ENCODE measurements around the gene VOPP1.

Gene VOPP1

GRCh38 chr7:55502124-55502857, 70.0 kb downstream of the VOPP1 start:
- H3K27ac ChIP-seq = no peak overlapping the region
- H3K27me3 ChIP-seq (ENCODE audit: insufficient read depth, low read depth, severe bottlenecking) = no peaks in the 10 kb centered on the region
- no peak for DNase-seq
- H3K36me3 ChIP-seq = no peaks in the 10 kb centered on the region; the same call in 1 of the 2 replicates
- no peak for TF ChIP-seq CTCF (IDR thresholded peaks at IDR 0.05; ENCODE audit: low read depth, low read length)
- no peak overlapping the region for H3K4me3 ChIP-seq (ENCODE audit: low read depth, low read length)
- no peaks in the 10 kb centered on the region for H3K9me3 ChIP-seq (ENCODE audit: severe bottlenecking)

GRCh38 chr7:55501611-55502010, 70.7 kb downstream of the VOPP1 start:
- Histone ChIP-seq H3K9me3 (ENCODE audit: severe bottlenecking) (no peaks in the 10 kb centered on the region), H3K27ac (no peak overlapping the region), H3K4me3 (ENCODE audit: low read depth, low read length) (no peak overlapping the region), H3K27me3 (ENCODE audit: insufficient read depth, low read depth, severe bottlenecking) (no peaks in the 10 kb centered on the region), H3K36me3 (peaks cover 2% of the 10 kb centered on the region; the same call in 1 of the 2 replicates)
- TF ChIP-seq CTCF (IDR thresholded peaks at IDR 0.05; ENCODE audit: low read depth, low read length) = no peak
- DNase-seq = no peak

- no peaks in the 10 kb centered on the region for H3K9me3 ChIP-seq (ENCODE audit: severe bottlenecking)
- H3K36me3 ChIP-seq = peaks cover 5% of the 10 kb centered on the region; the same call in 1 of the 2 replicates
- TF ChIP-seq CTCF (IDR thresholded peaks at IDR 0.05; ENCODE audit: low read depth, low read length) = no peak
- H3K27me3 ChIP-seq (ENCODE audit: insufficient read depth, low read depth, severe bottlenecking) = no peaks in the 10 kb centered on the region
- DNase-seq = no peak
- no peak overlapping the region for H3K4me3 ChIP-seq (ENCODE audit: low read depth, low read length)
- no peak overlapping the region for H3K27ac ChIP-seq
Measured at GRCh38 chr7:55500117-55500756, 72.1 kb downstream of the VOPP1 start.

- Histone ChIP-seq H3K27ac (no peak overlapping the region), H3K9me3 (ENCODE audit: severe bottlenecking) (no peaks in the 10 kb centered on the region), H3K27me3 (ENCODE audit: insufficient read depth, low read depth, severe bottlenecking) (no peaks in the 10 kb centered on the region), H3K36me3 (peaks cover 5% of the 10 kb centered on the region; the same call in 1 of the 2 replicates), H3K4me3 (ENCODE audit: low read depth, low read length) (no peak overlapping the region)
- TF ChIP-seq CTCF (IDR thresholded peaks at IDR 0.05; ENCODE audit: low read depth, low read length) = no peak
- DNase-seq = no peak
Measured at GRCh38 chr7:55499591-55499990, 72.7 kb downstream of the VOPP1 start.

GRCh38 chr7:55498770-55499169, 73.5 kb downstream of the VOPP1 start:
- H3K4me3 ChIP-seq (ENCODE audit: low read depth, low read length) = no peak overlapping the region
- H3K9me3 ChIP-seq (ENCODE audit: severe bottlenecking) = no peaks in the 10 kb centered on the region
- H3K27me3 ChIP-seq (ENCODE audit: insufficient read depth, low read depth, severe bottlenecking) = no peaks in the 10 kb centered on the region
- H3K36me3 ChIP-seq = peaks cover 5% of the 10 kb centered on the region; the same call in 1 of the 2 replicates
- DNase-seq = no peak
- no peak overlapping the region for H3K27ac ChIP-seq
- no peak for TF ChIP-seq CTCF (IDR thresholded peaks at IDR 0.05; ENCODE audit: low read depth, low read length)
